ENCODE results near the gene OPCML. TPM values are rescaled to one million over a fixed set of nuclear protein-coding genes. Genes with fewer than 3 reads are reported as not detected.

Gene OPCML
- total RNA-seq, 2 donors from 2014 or later, result under 0.01 TPM; not detected in 1

DNA sequence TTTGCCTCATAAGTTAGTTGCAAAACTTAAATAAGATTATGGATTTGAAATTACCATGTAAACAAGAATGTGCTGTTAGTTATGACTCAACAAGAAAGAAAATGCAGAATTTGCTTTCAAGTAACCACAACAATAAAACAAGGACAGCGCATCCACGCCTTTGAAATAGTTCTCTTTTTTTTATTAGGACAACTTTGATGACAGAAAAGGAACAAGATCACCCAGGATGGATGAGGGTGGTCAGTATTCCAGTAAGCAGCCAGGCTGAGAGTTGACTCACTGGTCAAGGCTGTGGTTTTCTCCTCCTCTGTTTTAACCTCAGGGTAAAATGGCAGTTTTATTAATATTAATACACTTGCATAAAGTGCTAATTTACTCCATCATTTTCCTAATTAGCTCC lies 544.4 kb downstream of the OPCML start:
- no peaks in the 10 kb centered on the region for H3K4me1 ChIP-seq
- H3K27me3 ChIP-seq, result no peaks in the 10 kb centered on the region
- TF ChIP-seq, protein P1, sequence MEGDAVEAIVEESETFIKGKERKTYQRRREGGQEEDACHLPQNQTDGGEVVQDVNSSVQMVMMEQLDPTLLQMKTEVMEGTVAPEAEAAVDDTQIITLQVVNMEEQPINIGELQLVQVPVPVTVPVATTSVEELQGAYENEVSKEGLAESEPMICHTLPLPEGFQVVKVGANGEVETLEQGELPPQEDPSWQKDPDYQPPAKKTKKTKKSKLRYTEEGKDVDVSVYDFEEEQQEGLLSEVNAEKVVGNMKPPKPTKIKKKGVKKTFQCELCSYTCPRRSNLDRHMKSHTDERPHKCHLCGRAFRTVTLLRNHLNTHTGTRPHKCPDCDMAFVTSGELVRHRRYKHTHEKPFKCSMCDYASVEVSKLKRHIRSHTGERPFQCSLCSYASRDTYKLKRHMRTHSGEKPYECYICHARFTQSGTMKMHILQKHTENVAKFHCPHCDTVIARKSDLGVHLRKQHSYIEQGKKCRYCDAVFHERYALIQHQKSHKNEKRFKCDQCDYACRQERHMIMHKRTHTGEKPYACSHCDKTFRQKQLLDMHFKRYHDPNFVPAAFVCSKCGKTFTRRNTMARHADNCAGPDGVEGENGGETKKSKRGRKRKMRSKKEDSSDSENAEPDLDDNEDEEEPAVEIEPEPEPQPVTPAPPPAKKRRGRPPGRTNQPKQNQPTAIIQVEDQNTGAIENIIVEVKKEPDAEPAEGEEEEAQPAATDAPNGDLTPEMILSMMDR (IDR thresholded peaks at IDR 0.05), result no peak
- no peak for TF ChIP-seq POLR2A (IDR thresholded peaks at IDR 0.05)
- no peak overlapping the region for H3K4me3 ChIP-seq
- ATAC-seq, result no peak
- intact Hi-C loops (cut with DNase I), result no loop called here
- WGBS, 2 donors, result 25 to 82% methylated on average over 2 of the region's 2 CpGs
- no peak for DNase-seq
- no peaks in the 10 kb centered on the region for H3K9me3 ChIP-seq
- no peak overlapping the region for H3K27ac ChIP-seq
- no peaks in the 10 kb centered on the region for H3K36me3 ChIP-seq (replicated peaks in 1 of 2; ENCODE audit: insufficient read depth in 1 of 2, low read depth in 2 of 2)

DNA sequence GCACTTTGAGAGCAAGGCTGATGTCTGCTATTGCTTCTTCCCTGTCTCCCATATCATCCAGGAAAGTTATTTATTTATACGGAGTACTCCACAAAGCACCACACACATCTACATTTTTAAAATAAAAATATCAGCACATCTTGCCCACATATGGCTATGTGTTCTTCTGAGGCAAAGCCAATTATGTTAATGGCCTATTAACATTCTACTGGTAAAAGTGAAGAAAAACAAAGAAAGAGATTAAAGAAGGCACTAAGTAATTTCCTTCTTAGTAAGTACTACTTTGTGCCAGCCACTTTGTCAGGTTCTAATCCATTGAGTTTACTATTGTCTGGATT lies 548.7 kb downstream of the OPCML start:
- Histone ChIP-seq H3K36me3 (replicated peaks in 1 of 2; ENCODE audit: insufficient read depth in 1 of 2, low read depth in 2 of 2) (no peaks in the 10 kb centered on the region), H3K27me3 (no peaks in the 10 kb centered on the region), H3K4me1 (no peaks in the 10 kb centered on the region), H3K9me3 (no peaks in the 10 kb centered on the region), H3K27ac (no peak overlapping the region), H3K4me3 (no peak overlapping the region)
- 74 to 81% methylated on average over 1 of the region's 1 CpG for WGBS, 2 donors
- ATAC-seq, result no peak
- intact Hi-C loops (cut with DNase I), result no loop called here
- DNase-seq, result no peak
- TF ChIP-seq, protein P1 (IDR thresholded peaks at IDR 0.05), result no peak
- no peak for TF ChIP-seq POLR2A (IDR thresholded peaks at IDR 0.05)

DNA sequence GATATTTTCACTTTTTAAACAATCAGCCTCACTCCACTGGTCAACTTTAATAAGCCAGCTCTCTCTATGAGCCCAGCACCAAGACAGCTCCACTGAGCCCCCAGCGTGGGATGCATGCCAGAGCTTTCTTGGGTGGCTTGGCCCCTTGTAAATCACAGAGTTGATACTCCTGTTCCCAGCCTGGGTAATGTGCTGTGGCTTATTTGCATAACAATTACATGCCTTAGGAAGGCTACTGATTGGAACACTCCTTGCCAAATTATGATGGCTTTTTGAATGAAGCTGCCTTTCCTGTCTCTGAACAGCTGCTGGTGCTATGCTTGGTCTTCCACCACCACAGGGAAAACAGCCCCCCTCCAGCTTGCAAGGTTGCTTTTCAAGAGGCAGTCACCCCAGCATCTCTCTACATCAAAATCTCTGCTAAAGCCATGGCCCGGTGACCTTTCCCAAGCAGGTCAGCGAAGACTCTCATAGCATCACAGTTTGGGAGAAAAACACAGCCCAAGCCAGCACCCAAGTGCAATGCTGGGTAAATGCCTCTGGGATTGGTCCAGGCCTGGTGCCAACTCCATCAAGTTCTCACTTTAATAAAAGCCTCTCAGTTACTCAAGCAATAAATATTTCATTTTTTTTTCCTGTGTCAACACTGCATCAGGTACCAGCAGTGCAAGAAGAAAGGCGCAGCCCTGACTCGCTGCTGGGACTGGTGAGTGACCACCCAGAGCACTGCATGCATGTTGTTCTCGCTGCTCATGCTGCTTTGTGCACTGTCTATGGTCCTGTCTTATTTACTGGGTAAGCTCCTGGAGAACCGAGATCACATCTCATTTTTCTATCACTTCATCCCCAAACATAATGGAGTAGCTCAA lies 549.3 kb downstream of the OPCML start:
- intact Hi-C loops (cut with DNase I), result no loop called here
- Histone ChIP-seq H3K27ac (no peak overlapping the region), H3K9me3 (no peaks in the 10 kb centered on the region), H3K4me1 (no peaks in the 10 kb centered on the region), H3K27me3 (no peaks in the 10 kb centered on the region), H3K4me3 (no peak overlapping the region), H3K36me3 (replicated peaks in 1 of 2; ENCODE audit: insufficient read depth in 1 of 2, low read depth in 2 of 2) (no peaks in the 10 kb centered on the region)
- no peak for DNase-seq
- TF ChIP-seq, protein P1 (IDR thresholded peaks at IDR 0.05), result no peak
- TF ChIP-seq POLR2A (IDR thresholded peaks at IDR 0.05), result no peak
- ATAC-seq, result no peak
- WGBS, 2 donors, result 74 to 75% methylated on average over 7 of the region's 7 CpGs

DNA sequence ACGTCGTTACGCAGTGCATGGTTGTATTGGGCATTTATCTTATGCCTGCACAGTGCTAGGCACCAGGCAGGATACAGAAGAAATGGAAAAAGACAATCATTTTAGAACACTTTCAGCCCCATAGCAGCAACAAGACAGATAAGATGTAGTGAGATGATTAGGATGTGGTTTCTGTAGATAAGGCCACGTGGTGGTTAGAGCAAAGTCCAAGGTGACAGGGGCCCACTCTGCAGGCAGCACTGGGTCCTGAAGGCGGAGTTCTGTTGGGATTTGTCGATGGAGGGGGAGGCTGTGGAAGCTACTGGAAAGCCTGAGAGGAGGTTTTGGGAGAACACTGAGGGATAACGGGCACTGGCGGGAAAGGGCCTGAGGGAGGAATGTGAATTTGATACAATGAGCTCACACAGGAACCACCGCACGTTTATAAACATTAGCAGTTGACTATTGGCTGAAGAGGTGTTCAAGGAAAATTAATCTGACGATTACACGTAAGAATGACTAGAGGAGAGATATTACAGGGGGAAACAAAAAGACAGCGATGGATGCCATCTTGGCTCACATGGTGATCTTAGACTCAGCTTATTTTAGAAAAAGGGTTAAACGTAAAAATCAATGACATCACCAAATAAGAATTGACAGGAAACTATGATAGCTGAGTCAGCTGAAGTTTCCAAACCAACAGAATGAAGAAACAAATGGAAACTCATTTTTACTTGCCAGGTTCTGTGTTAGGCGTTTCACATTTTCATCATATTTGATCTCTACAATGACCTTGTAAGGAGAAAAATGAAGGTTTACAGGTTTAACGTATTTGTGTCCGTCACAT lies 551.0 kb downstream of the OPCML start:
- Histone ChIP-seq H3K4me1 (no peaks in the 10 kb centered on the region), H3K9me3 (no peaks in the 10 kb centered on the region), H3K36me3 (replicated peaks in 1 of 2; ENCODE audit: insufficient read depth in 1 of 2, low read depth in 2 of 2) (no peaks in the 10 kb centered on the region), H3K27me3 (no peaks in the 10 kb centered on the region), H3K4me3 (no peak overlapping the region), H3K27ac (no peak overlapping the region)
- ATAC-seq (no peak), DNase-seq (no peak)
- intact Hi-C loops (cut with DNase I), result no loop called here
- TF ChIP-seq POLR2A (IDR thresholded peaks at IDR 0.05), result no peak
- TF ChIP-seq, protein P1 (IDR thresholded peaks at IDR 0.05), result no peak
- 70 to 73% methylated on average over 17 of the region's 17 CpGs for WGBS, 2 donors
